ENCODE results near the gene UBFD1.

GRCh38 chr16:23594186-23594585 lies 36.7 kb downstream of the UBFD1 start:
- TF ChIP-seq SUZ12 (IDR thresholded peaks at IDR 0.05; ENCODE audit: extremely low read depth, insufficient read depth, insufficient read length) (no peak), YY1 (IDR thresholded peaks at IDR 0.05; ENCODE audit: insufficient read depth, insufficient read length) (no peak), ZNF274 (IDR thresholded peaks at IDR 0.05; ENCODE audit: low read depth, low read length) (no peak)

All from NT2/D1 (cell line).